GM21825 (cell line): ENCODE measurements around the gene MROH2B.

Experiments used
- ATAC-seq: cut with Tn5 transposase; IDR thresholded peaks from one replicate; pipeline ENCODE4 v1.9.1; 2021; ENCODE audit warnings: mild to moderate bottlenecking, moderate library complexity; ENCODE audit not compliant: unreplicated experiment

The MROH2B gene

GRCh38 chr5:40976041-40976440, 95.1 kb downstream of the MROH2B start:
- no peak for ATAC-seq

DNA sequence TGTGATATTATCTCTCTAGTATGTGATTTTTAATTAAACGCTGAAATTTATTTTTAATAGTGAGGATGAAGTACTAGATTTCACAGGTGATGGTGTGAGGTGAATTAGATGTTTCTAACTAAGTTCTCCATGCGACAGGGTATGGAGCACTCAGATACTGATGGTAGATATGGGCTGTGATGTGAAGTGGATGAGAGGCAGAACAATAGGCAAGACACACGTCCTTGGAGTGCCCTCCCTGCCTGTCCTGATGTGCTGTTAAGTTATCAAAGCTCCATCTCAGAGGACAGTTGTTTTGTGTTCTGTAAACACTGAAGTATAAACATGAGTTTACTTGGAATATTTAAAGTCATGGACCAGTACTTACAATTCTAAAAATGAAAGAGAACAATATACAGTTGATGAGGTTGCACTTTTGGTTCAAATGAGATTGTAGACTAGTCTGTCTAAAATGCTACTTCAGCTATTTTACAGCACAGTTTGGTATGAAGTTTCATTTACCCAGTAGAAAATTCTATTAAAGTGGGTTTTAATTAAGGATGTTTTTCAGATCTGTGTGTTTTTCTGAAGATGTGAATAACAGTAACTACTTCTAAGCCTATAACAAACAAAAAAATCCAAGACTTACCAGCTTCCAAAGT, 97.7 kb downstream of the MROH2B start:
- ATAC-seq = no peak

GRCh38 chr5:40972434-40972833, 98.7 kb downstream of the MROH2B start:
- no peak for ATAC-seq

DNA sequence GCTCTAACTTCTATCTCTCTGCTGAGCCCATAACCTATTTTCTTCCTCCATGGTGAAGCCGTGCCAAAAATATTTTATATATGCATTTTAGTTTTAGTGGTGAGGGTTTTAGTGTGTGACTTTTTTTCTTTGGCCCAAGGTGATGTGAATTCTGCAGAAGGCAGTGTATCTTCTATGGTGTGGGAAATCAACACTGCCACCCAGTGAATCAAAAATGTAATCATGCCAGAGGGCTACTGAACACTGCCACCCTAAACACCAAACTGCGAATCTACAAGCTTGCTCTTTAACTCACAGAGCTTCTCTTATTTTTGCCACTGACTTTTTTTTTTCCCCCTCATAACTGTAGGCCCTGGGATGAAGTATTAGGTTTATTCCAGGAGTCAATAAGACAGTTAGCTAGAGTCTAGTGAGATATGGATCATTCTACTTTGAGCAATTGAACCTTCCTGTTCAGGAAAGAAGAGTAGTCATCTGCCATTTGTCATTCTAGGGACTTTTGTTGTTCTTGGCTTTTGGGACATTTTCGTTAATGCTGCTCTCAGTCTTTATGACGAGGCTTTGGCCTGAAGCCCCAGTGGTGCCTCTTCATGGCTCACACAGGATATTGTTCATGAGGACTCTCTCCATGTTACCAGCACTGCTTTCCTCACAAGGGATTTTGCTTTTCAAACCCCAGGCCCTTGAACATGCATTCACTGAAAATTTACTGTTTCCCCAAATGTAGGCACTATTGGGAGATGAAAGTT, 108.8 kb downstream of the MROH2B start:
- ATAC-seq = no peak

- ATAC-seq = no peak
These were observed 111.1 kb downstream of the MROH2B start for GRCh38 chr5:40960037-40960436.

GRCh38 chr5:40958811-40959210, 112.3 kb downstream of the MROH2B start:
- no peak for ATAC-seq

GRCh38 chr5:40957048-40957447, 114.1 kb downstream of the MROH2B start:
- ATAC-seq = no peak

- no peak for ATAC-seq
These were observed 115.8 kb downstream of the MROH2B start for GRCh38 chr5:40955313-40955712.
